K562 treated with DMSO at 1 percent for 12 hours (cell line): ENCODE results near the gene CES5A. TPM values are rescaled to one million over a fixed set of nuclear protein-coding genes. Genes with fewer than 3 reads are reported as not detected.

Experiments
- total RNA-seq: library from RNA; unstranded; fragments of 300-600 nt; gene quantifications from 2 replicates; pipeline ENCODE4 v1.2.3, GENCODE V29; 2022; ENCODE audit not compliant: insufficient read depth

The CES5A gene
- total RNA-seq, result not detected in 2 replicates

GRCh38 chr16:55875273-55875672 lies at the start of gene CES5A:
CES5A (minus strand) TSS chr16:55875373; CDS start chr16:55875221, 152 bp downstream.

GRCh38 chr16:55832773-55833691 lies 42.1 kb downstream of the CES5A start, which contains the start of gene CES1:
CES1 (minus strand) TSS chr16:55833096; CDS start chr16:55833055, 41 bp downstream.

Other genes starting within 250 kb of the CES5A start
- gene SLC6A2, start 219.4 kb downstream of the CES5A start, total RNA-seq, result not detected in 2 replicates
- gene CES1, start 42.3 kb downstream of the CES5A start, total RNA-seq, result 0.63 and 0.64 TPM in 2 replicates